Panc1 (cell line): Measurements from ENCODE around the gene NOS1.

Source experiments
- POLR2AphosphoS5 ChIP-seq: IDR thresholded peaks from 2 replicates; pipeline ENCODE4 v1.6.1; 2012; ENCODE audit warnings: mild to moderate bottlenecking, low read depth, low read length, moderate library complexity
- REST ChIP-seq, 2 experiments: IDR thresholded peaks; 2 replicates each; pipeline ENCODE4 v1.6.1; 2011 to 2012; ENCODE audit warnings: low read depth in 2 of 2, control low read depth in 1 of 2, low read length in 1 of 2, mild to moderate bottlenecking in 1 of 2, moderate library complexity in 1 of 2; ENCODE audit not compliant: insufficient read depth in 1 of 2
- TCF7L2 ChIP-seq: IDR thresholded peaks from 2 replicates; pipeline ENCODE4 v1.6.1; 2011; ENCODE audit warnings: mild to moderate bottlenecking, low read depth, low read length, inconsistent platforms
- TF ChIP-seq, protein P1 (sequence below): fragments of 450-650 bp; IDR thresholded peaks from 2 replicates; pipeline ENCODE4 v1.5.1; 2017; ENCODE audit warnings: mild to moderate bottlenecking

DNA sequence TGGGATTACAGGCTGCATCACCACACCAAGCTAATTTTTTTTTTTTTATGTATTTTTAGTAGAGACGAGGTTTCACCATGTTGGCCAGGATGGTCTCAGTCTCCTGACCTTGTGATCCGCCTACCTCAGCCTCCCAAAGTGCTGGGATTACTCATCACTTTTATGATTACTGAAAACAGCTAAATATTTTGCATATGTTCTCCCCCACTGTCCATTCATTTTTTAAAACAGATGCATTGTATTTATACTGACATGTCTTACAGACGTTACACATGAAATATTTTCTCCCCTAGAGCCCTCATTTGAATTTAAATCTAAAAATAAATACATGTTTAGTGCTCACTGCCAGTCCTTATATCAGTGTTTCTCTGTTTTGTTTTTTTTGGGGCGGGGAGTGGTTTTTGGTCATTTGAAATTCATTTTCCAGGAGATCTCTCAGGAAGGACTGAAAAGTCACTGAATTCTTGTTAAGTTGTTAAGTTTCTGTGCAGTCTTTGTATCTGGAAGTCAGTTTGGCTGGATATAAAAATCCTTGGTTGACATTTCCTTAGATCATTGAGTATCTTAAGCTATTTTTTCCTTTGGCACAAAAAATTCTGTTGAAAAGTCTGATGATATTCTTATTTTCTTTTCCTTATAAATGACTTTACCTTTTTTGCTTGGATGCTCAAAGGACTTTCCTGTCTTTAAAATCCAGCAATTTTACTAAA is 180.5 kb downstream of the NOS1 start:
- TF ChIP-seq, protein P1, sequence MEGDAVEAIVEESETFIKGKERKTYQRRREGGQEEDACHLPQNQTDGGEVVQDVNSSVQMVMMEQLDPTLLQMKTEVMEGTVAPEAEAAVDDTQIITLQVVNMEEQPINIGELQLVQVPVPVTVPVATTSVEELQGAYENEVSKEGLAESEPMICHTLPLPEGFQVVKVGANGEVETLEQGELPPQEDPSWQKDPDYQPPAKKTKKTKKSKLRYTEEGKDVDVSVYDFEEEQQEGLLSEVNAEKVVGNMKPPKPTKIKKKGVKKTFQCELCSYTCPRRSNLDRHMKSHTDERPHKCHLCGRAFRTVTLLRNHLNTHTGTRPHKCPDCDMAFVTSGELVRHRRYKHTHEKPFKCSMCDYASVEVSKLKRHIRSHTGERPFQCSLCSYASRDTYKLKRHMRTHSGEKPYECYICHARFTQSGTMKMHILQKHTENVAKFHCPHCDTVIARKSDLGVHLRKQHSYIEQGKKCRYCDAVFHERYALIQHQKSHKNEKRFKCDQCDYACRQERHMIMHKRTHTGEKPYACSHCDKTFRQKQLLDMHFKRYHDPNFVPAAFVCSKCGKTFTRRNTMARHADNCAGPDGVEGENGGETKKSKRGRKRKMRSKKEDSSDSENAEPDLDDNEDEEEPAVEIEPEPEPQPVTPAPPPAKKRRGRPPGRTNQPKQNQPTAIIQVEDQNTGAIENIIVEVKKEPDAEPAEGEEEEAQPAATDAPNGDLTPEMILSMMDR, result no peak
- TF ChIP-seq REST (IDR thresholded peaks at IDR 0.05; ENCODE audit: insufficient read depth in 1 of 2, low read depth in 2 of 2, low read length in 1 of 2) (no peak), POLR2AphosphoS5 (no peak), TCF7L2 (no peak)
